ENCODE data around the gene ROR2. TPM values are rescaled to one million over a fixed set of nuclear protein-coding genes. Genes with fewer than 3 reads are reported as not detected.
A peak's percentile ranks its signal among the peaks of the same experiment; 100 is the strongest.

Gene ROR2
- total and polyA plus RNA-seq, 2 experiments from 2014 or later, result 8.1 to 18.8 TPM

DNA sequence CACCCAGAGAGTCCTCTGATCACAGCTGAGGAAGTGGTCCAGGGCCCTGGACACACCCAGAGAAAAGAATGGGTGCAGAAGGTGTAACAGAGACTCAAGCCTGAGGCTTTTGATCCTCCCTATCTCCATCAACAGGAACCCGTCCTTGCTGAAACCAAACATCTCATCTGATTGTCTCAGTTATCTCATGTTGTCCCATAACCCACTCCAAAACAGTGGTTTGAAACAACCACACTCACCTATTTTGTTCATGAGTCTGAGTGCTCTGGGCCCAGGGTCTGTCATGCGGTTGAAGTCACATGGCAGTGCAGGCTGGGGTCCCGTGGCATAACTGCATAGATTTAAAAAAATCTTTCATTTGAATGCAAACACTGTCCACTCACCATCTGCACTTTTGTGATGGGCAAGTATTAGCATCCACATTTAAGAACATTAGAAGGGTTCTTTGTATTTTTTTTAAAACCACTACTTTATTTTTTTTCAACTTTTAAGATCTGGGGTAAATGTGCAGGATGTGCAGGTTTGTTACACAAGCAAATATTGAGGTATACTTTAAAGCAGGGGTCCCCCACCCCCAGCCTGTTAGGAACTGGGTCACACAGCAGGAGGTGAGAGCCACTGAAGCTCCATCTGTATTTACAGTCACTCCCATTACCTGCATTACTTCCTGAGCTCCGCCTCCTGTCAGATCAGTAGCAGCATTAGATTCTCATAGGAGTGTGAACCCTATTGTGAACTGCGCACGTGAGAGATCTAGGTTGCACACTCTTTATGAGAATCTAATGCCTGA, 255.8 kb downstream of the ROR2 start (continued):
- TF ChIP-seq, protein P1, sequence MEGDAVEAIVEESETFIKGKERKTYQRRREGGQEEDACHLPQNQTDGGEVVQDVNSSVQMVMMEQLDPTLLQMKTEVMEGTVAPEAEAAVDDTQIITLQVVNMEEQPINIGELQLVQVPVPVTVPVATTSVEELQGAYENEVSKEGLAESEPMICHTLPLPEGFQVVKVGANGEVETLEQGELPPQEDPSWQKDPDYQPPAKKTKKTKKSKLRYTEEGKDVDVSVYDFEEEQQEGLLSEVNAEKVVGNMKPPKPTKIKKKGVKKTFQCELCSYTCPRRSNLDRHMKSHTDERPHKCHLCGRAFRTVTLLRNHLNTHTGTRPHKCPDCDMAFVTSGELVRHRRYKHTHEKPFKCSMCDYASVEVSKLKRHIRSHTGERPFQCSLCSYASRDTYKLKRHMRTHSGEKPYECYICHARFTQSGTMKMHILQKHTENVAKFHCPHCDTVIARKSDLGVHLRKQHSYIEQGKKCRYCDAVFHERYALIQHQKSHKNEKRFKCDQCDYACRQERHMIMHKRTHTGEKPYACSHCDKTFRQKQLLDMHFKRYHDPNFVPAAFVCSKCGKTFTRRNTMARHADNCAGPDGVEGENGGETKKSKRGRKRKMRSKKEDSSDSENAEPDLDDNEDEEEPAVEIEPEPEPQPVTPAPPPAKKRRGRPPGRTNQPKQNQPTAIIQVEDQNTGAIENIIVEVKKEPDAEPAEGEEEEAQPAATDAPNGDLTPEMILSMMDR (conservative IDR thresholded peaks at IDR 0.05; ENCODE audit: low read depth in 2 of 2), result no peak

DNA sequence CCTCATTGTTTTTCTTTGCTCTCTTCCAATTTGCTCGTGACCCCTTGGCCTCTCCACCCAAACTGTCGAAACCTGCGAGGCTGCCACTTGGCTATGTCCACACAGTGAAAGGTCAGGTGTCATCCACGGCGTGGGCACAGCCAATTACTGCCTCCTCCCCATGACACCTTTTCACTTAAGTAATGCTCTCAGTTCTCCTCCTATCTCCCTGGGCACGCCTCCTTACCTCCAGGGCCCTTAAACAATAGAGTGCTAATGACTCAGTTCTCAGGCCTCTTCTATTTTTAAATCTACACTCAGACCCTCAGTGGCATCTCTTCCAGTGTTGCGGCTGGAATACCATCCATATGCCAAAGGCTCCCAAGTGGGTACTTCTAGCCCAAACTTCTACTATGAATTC, 256.8 kb downstream of the ROR2 start:
- Histone ChIP-seq H3K9me2 (ENCODE audit: insufficient read depth) (no peaks in the 10 kb centered on the region), H3K4me1 (ENCODE audit: insufficient read depth) (no peaks in the 10 kb centered on the region), H3K27ac (ENCODE audit: low read depth) (no peak overlapping the region), H4K20me1 (replicated peaks; ENCODE audit: insufficient read depth) (no peaks in the 10 kb centered on the region), H3F3A (replicated peaks; ENCODE audit: low read depth) (no peaks in the 10 kb centered on the region), H3K4me3 (no peak overlapping the region), H2AFZ (peak overlapping the region; percentile 56; the same call in 1 of the 2 replicates), H3K79me2 (replicated peaks; ENCODE audit: insufficient read depth) (no peaks in the 10 kb centered on the region), H3K27me3 (ENCODE audit: insufficient read depth) (no peaks in the 10 kb centered on the region), H3K4me2 (no peak overlapping the region), H3K36me3 (ENCODE audit: insufficient read depth) (no peaks in the 10 kb centered on the region)
- ATAC-seq (peak; percentile 63), DNase-seq (ENCODE audit: low spot score) (no peak)
- peaks cover 4% of the 10 kb centered on the region for H3K27me3 Mint-ChIP-seq (ENCODE audit: insufficient read depth, low read depth, poor library complexity)
- H3K27ac Mint-ChIP-seq, result no peak overlapping the region
- H3K9me3 Mint-ChIP-seq, result no peaks in the 10 kb centered on the region
- peaks cover 15% of the 10 kb centered on the region for H3K4me1 Mint-ChIP-seq
- H3K36me3 Mint-ChIP-seq (ENCODE audit: low read depth), result no peaks in the 10 kb centered on the region
- H3K4me3 Mint-ChIP-seq, result no peak overlapping the region
- TF ChIP-seq, protein P2, sequence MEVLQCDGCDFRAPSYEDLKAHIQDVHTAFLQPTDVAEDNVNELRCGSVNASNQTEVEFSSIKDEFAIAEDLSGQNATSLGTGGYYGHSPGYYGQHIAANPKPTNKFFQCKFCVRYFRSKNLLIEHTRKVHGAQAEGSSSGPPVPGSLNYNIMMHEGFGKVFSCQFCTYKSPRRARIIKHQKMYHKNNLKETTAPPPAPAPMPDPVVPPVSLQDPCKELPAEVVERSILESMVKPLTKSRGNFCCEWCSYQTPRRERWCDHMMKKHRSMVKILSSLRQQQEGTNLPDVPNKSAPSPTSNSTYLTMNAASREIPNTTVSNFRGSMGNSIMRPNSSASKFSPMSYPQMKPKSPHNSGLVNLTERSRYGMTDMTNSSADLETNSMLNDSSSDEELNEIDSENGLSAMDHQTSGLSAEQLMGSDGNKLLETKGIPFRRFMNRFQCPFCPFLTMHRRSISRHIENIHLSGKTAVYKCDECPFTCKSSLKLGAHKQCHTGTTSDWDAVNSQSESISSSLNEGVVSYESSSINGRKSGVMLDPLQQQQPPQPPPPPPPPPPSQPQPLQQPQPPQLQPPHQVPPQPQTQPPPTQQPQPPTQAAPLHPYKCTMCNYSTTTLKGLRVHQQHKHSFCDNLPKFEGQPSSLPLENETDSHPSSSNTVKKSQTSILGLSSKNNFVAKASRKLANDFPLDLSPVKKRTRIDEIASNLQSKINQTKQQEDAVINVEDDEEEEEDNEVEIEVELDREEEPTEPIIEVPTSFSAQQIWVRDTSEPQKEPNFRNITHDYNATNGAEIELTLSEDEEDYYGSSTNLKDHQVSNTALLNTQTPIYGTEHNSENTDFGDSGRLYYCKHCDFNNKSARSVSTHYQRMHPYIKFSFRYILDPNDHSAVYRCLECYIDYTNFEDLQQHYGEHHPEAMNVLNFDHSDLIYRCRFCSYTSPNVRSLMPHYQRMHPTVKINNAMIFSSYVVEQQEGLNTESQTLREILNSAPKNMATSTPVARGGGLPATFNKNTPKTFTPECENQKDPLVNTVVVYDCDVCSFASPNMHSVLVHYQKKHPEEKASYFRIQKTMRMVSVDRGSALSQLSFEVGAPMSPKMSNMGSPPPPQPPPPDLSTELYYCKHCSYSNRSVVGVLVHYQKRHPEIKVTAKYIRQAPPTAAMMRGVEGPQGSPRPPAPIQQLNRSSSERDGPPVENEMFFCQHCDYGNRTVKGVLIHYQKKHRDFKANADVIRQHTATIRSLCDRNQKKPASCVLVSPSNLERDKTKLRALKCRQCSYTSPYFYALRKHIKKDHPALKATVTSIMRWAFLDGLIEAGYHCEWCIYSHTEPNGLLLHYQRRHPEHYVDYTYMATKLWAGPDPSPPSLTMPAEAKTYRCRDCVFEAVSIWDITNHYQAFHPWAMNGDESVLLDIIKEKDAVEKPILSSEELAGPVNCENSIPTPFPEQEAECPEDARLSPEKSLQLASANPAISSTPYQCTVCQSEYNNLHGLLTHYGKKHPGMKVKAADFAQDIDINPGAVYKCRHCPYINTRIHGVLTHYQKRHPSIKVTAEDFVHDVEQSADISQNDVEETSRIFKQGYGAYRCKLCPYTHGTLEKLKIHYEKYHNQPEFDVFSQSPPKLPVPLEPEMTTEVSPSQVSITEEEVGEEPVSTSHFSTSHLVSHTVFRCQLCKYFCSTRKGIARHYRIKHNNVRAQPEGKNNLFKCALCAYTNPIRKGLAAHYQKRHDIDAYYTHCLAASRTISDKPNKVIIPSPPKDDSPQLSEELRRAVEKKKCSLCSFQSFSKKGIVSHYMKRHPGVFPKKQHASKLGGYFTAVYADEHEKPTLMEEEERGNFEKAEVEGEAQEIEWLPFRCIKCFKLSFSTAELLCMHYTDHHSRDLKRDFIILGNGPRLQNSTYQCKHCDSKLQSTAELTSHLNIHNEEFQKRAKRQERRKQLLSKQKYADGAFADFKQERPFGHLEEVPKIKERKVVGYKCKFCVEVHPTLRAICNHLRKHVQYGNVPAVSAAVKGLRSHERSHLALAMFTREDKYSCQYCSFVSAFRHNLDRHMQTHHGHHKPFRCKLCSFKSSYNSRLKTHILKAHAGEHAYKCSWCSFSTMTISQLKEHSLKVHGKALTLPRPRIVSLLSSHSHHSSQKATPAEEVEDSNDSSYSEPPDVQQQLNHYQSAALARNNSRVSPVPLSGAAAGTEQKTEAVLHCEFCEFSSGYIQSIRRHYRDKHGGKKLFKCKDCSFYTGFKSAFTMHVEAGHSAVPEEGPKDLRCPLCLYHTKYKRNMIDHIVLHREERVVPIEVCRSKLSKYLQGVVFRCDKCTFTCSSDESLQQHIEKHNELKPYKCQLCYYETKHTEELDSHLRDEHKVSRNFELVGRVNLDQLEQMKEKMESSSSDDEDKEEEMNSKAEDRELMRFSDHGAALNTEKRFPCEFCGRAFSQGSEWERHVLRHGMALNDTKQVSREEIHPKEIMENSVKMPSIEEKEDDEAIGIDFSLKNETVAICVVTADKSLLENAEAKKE (CRISPR knock-in tag; IDR thresholded peaks at IDR 0.05), result no peak
- TF ChIP-seq STAT1 (IDR thresholded peaks at IDR 0.05; ENCODE audit: unreplicated experiment) (no peak), POLR2AphosphoS5 (IDR thresholded peaks at IDR 0.05; ENCODE audit: low read depth) (no peak), CREB1 (CRISPR knock-in tag; IDR thresholded peaks at IDR 0.05; ENCODE audit: low read depth) (no peak), ZNF331 (CRISPR knock-in tag; IDR thresholded peaks at IDR 0.05; ENCODE audit: low read depth) (no peak)
- TF ChIP-seq, protein P3, sequence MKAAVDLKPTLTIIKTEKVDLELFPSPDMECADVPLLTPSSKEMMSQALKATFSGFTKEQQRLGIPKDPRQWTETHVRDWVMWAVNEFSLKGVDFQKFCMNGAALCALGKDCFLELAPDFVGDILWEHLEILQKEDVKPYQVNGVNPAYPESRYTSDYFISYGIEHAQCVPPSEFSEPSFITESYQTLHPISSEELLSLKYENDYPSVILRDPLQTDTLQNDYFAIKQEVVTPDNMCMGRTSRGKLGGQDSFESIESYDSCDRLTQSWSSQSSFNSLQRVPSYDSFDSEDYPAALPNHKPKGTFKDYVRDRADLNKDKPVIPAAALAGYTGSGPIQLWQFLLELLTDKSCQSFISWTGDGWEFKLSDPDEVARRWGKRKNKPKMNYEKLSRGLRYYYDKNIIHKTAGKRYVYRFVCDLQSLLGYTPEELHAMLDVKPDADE (IDR thresholded peaks at IDR 0.05), result no peak
- TF ChIP-seq, protein P4, sequence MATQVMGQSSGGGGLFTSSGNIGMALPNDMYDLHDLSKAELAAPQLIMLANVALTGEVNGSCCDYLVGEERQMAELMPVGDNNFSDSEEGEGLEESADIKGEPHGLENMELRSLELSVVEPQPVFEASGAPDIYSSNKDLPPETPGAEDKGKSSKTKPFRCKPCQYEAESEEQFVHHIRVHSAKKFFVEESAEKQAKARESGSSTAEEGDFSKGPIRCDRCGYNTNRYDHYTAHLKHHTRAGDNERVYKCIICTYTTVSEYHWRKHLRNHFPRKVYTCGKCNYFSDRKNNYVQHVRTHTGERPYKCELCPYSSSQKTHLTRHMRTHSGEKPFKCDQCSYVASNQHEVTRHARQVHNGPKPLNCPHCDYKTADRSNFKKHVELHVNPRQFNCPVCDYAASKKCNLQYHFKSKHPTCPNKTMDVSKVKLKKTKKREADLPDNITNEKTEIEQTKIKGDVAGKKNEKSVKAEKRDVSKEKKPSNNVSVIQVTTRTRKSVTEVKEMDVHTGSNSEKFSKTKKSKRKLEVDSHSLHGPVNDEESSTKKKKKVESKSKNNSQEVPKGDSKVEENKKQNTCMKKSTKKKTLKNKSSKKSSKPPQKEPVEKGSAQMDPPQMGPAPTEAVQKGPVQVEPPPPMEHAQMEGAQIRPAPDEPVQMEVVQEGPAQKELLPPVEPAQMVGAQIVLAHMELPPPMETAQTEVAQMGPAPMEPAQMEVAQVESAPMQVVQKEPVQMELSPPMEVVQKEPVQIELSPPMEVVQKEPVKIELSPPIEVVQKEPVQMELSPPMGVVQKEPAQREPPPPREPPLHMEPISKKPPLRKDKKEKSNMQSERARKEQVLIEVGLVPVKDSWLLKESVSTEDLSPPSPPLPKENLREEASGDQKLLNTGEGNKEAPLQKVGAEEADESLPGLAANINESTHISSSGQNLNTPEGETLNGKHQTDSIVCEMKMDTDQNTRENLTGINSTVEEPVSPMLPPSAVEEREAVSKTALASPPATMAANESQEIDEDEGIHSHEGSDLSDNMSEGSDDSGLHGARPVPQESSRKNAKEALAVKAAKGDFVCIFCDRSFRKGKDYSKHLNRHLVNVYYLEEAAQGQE (IDR thresholded peaks at IDR 0.05; ENCODE audit: unreplicated experiment), result no peak
- TF ChIP-seq, protein P1 (conservative IDR thresholded peaks at IDR 0.05; ENCODE audit: low read depth in 2 of 2), result no peak

All from GM23338 (cell line).